MM.1S (cell line): ENCODE measurements around the gene ALG14.

Source experiments
- DNase-seq: peaks from one replicate; pipeline ENCODE4 v3.0.0-alpha.2; 2015
- H2AFZ ChIP-seq: fragments of 300-600 bp; sonication (generic); 2 replicates; pipeline ENCODE4 v1.6.0; 2016; ENCODE audit warnings: antibody characterized with exemption, low read length
- H3F3A ChIP-seq: fragments of 300-600 bp; sonication (generic); 2 replicates; pipeline ENCODE4 v1.6.1; 2016; ENCODE audit warnings: mild to moderate bottlenecking, antibody characterized with exemption, low read length, moderate library complexity, mixed read lengths; ENCODE audit not compliant: insufficient read depth
- H3K27ac ChIP-seq: fragments of 300-600 bp; sonication (generic); 2 replicates; pipeline ENCODE4 v1.5.1; 2016; ENCODE audit warnings: mild to moderate bottlenecking, low read length
- H3K27me3 ChIP-seq: fragments of 300-600 bp; sonication (generic); replicated peaks from 2 replicates; pipeline ENCODE4 v1.6.0; 2016; ENCODE audit warnings: low read length; ENCODE audit not compliant: insufficient read depth
- H3K36me3 ChIP-seq: fragments of 300-600 bp; sonication (generic); replicated peaks from 2 replicates; pipeline ENCODE4 v1.6.1; 2016; ENCODE audit warnings: mild to moderate bottlenecking, low read length, mixed read lengths; ENCODE audit not compliant: insufficient read depth
- H3K4me1 ChIP-seq: fragments of 300-600 bp; sonication (generic); 2 replicates; pipeline ENCODE4 v1.6.1; 2016; ENCODE audit warnings: low read length, mixed read lengths
- H3K4me2 ChIP-seq: fragments of 300-600 bp; sonication (generic); 2 replicates; pipeline ENCODE4 v1.6.0; 2016; ENCODE audit warnings: low read depth, low read length
- H3K4me3 ChIP-seq: fragments of 300-600 bp; sonication (generic); 2 replicates; pipeline ENCODE4 v1.5.1; 2016; ENCODE audit warnings: low read length, mixed read lengths
- H3K79me2 ChIP-seq: fragments of 300-600 bp; sonication (generic); 2 replicates; pipeline ENCODE4 v1.6.1; 2016; ENCODE audit warnings: mixed run types, low read length, mixed read lengths
- H3K9ac ChIP-seq: fragments of 300-600 bp; sonication (generic); 2 replicates; pipeline ENCODE4 v1.6.1; 2016; ENCODE audit warnings: low read length, mixed read lengths
- H3K9me2 ChIP-seq: fragments of 300-600 bp; sonication (generic); replicated peaks from 2 replicates; pipeline ENCODE4 v1.6.1; 2016; ENCODE audit warnings: mild to moderate bottlenecking, low read length, mixed read lengths; ENCODE audit not compliant: insufficient read depth
- H3K9me3 ChIP-seq: fragments of 300-600 bp; sonication (generic); replicated peaks from 2 replicates; pipeline ENCODE4 v1.6.1; 2016; ENCODE audit warnings: mild to moderate bottlenecking, low read length, mixed read lengths; ENCODE audit not compliant: insufficient read depth
- H4K20me1 ChIP-seq: fragments of 300-600 bp; sonication (generic); 2 replicates; pipeline ENCODE4 v1.6.1; 2016; ENCODE audit warnings: mild to moderate bottlenecking, low read length, moderate library complexity, mixed read lengths; ENCODE audit not compliant: insufficient read depth
- CTCF ChIP-seq: fragments of 300-600 bp; sonication (generic); IDR thresholded peaks from 2 replicates; pipeline ENCODE4 v1.5.1; 2016; ENCODE audit warnings: antibody characterized with exemption, low read length, mixed read lengths
- EZH2 ChIP-seq: fragments of 300-600 bp; sonication (generic); optimal IDR thresholded peaks from 2 replicates; pipeline ENCODE3; 2017; ENCODE audit warnings: low read depth, mild to moderate bottlenecking, antibody characterized with exemption, low read length, mixed read lengths
- EZH2phosphoT487 ChIP-seq: fragments of 300-600 bp; sonication (generic); IDR thresholded peaks from 2 replicates; pipeline ENCODE4 v1.6.1; 2018; ENCODE audit warnings: antibody characterized with exemption, low read length

The ALG14 gene

GRCh38 chr1:95072532-95073419, at the start of gene ALG14:
ALG14 (minus strand) TSS chr1:95072951; CDS start chr1:95072898, 53 bp downstream.
- Histone ChIP-seq H4K20me1 (no peaks in the 10 kb centered on the region), H3K4me3 (peak within 1 kb of the TSS; percentile 86), H3F3A (no peaks in the 10 kb centered on the region; the same call in 1 of the 2 replicates), H3K27me3 (no peaks in the 10 kb centered on the region), H3K4me1 (no peaks in the 10 kb centered on the region), H3K9me2 (no peaks in the 10 kb centered on the region), H3K79me2 (no peaks in the 10 kb centered on the region), H3K27ac (peak within 1 kb of the TSS; percentile 40; the same call in 1 of the 2 replicates), H2AFZ (peak within 1 kb of the TSS; percentile 84), H3K4me2 (peak within 1 kb of the TSS; percentile 74), H3K36me3 (no peaks in the 10 kb centered on the region), H3K9me3 (no peaks in the 10 kb centered on the region), H3K9ac (peak within 1 kb of the TSS; percentile 61)
- TF ChIP-seq CTCF = no peak
- TF ChIP-seq EZH2 = no peak
- no peak for TF ChIP-seq EZH2phosphoT487
- peak; percentile 85 for DNase-seq

GRCh38 chr1:95122151-95122697, 49.5 kb upstream of the ALG14 start:
- Histone ChIP-seq H2AFZ (no peak overlapping the region), H4K20me1 (no peaks in the 10 kb centered on the region), H3K9ac (no peak overlapping the region), H3K27me3 (no peaks in the 10 kb centered on the region), H3K4me1 (no peaks in the 10 kb centered on the region), H3K4me3 (no peak overlapping the region), H3K9me3 (no peaks in the 10 kb centered on the region), H3K36me3 (no peaks in the 10 kb centered on the region), H3F3A (no peaks in the 10 kb centered on the region), H3K9me2 (no peaks in the 10 kb centered on the region), H3K27ac (no peak overlapping the region), H3K4me2 (no peak overlapping the region), H3K79me2 (no peaks in the 10 kb centered on the region)
- DNase-seq = no peak
- TF ChIP-seq EZH2phosphoT487 (no peak), EZH2 (no peak), CTCF (no peak)

- Histone ChIP-seq H3K4me2 (no peak overlapping the region), H3K27ac (no peak overlapping the region), H3K9me3 (no peaks in the 10 kb centered on the region), H3K9ac (no peak overlapping the region), H3K9me2 (no peaks in the 10 kb centered on the region), H3K4me3 (no peak overlapping the region), H4K20me1 (no peaks in the 10 kb centered on the region), H3K4me1 (no peaks in the 10 kb centered on the region), H3K79me2 (no peaks in the 10 kb centered on the region), H3F3A (no peaks in the 10 kb centered on the region), H3K27me3 (no peaks in the 10 kb centered on the region), H2AFZ (no peak overlapping the region), H3K36me3 (no peaks in the 10 kb centered on the region)
- TF ChIP-seq CTCF (no peak), EZH2phosphoT487 (no peak), EZH2 (no peak)
- DNase-seq = no peak
Observed at GRCh38 chr1:95119273-95119672, 46.5 kb upstream of the ALG14 start.
